PC-9 (cell line): ENCODE data around the gene NAP1L4. TPM values are rescaled to one million over a fixed set of nuclear protein-coding genes. Genes with fewer than 3 reads are reported as not detected.

Experiments used
- BruUV-seq: library from RNA; stranded (reverse); fragments of 400-500 nt; replicated peaks from 2 replicates; lab custom pipeline; 2021; lab: Mats Ljungman, UMichigan
- CTCF ChIA-PET: fragments of 300-600 bp; sonication (Branson Sonifier 250); formaldehyde crosslinking; loops from one replicate; lab custom pipeline; 2022; ENCODE audit warnings: antibody characterized with exemption; lab: Charles Lee
- POLR2A ChIA-PET: fragments of 300-600 bp; sonication (Branson Sonifier 250); formaldehyde crosslinking; loops from one replicate; lab custom pipeline; 2022; ENCODE audit warnings: antibody characterized with exemption; ENCODE audit not compliant: unreplicated experiment; lab: Charles Lee
- DNase-seq, 2 experiments: peaks; one replicate each; pipeline versions ENCODE4 v3.0.0 to v3.0.0-alpha.2; 2015 to 2022; ENCODE audit warnings: mixed read lengths in 1 of 2
- H2AFZ ChIP-seq: fragments of 200-600 bp; sonication (generic); 2 replicates; pipeline ENCODE4 v1.8.1; 2017; ENCODE audit warnings: antibody characterized with exemption
- H3F3A ChIP-seq: fragments of 200-600 bp; sonication (generic); 2 replicates; pipeline ENCODE4 v1.8.1; 2017; ENCODE audit warnings: antibody characterized with exemption, mild to moderate bottlenecking, low read depth; ENCODE audit not compliant: insufficient read depth
- H3K27ac ChIP-seq: fragments of 200-600 bp; sonication (generic); 2 replicates; pipeline ENCODE4 v1.6.1; 2016; ENCODE audit warnings: mixed run types
- H3K27me3 ChIP-seq: fragments of 200-600 bp; sonication (generic); 2 replicates; pipeline ENCODE4 v1.6.1; 2016; ENCODE audit warnings: low read depth, mixed run types; ENCODE audit not compliant: insufficient read depth
- H3K36me3 ChIP-seq: fragments of 200-600 bp; sonication (generic); 2 replicates; pipeline ENCODE4 v1.6.1; 2016; ENCODE audit warnings: low read depth, mixed run types
- H3K4me1 ChIP-seq: fragments of 200-600 bp; sonication (generic); replicated peaks from 2 replicates; pipeline ENCODE4 v1.6.1; 2016; ENCODE audit warnings: mixed run types; ENCODE audit not compliant: insufficient read depth
- H3K4me2 ChIP-seq: fragments of 200-600 bp; sonication (generic); 2 replicates; pipeline ENCODE4 v1.6.1; 2017; ENCODE audit warnings: mixed run types
- H3K4me3 ChIP-seq: fragments of 200-600 bp; sonication (generic); 2 replicates; pipeline ENCODE4 v1.6.1; 2016; ENCODE audit warnings: mixed run types
- H3K79me2 ChIP-seq: fragments of 200-600 bp; sonication (generic); 2 replicates; pipeline ENCODE4 v1.6.1; 2017; ENCODE audit warnings: low read depth, mixed run types
- H3K9me2 ChIP-seq: fragments of 200-600 bp; sonication (generic); 2 replicates; pipeline ENCODE4 v1.8.1; 2017; ENCODE audit warnings: mild to moderate bottlenecking; ENCODE audit not compliant: insufficient read depth
- H3K9me3 ChIP-seq: fragments of 200-600 bp; sonication (generic); 2 replicates; pipeline ENCODE4 v1.8.1; 2016; ENCODE audit warnings: low read depth; ENCODE audit not compliant: insufficient read depth
- H4K20me1 ChIP-seq: fragments of 200-600 bp; sonication (generic); 2 replicates; pipeline ENCODE4 v1.8.1; 2017; ENCODE audit not compliant: insufficient read depth
- CTCF ChIP-seq: fragments of 200-600 bp; sonication (generic); conservative IDR thresholded peaks from 2 replicates; pipeline ENCODE4 v1.6.1; 2017; ENCODE audit warnings: mixed run types, antibody characterized with exemption, mild to moderate bottlenecking, moderate library complexity
- EZH2 ChIP-seq: fragments of 200-600 bp; sonication (generic); IDR thresholded peaks from 2 replicates; pipeline ENCODE4 v1.8.0; 2017; ENCODE audit warnings: antibody characterized with exemption, low read depth
- intact Hi-C: fragments of 100-400 bp; cut with micrococcal nuclease; formaldehyde crosslinking; loops from one replicate; pipeline ENCODE4 v1.10.0; 2022; ENCODE audit not compliant: unreplicated experiment
- total RNA-seq: library from RNA; stranded (reverse); gene quantifications from 2 replicates; pipeline ENCODE4 v1.2.3, GENCODE V29; 2021

The NAP1L4 gene
- total RNA-seq, 1 experiment from 2014 or later: 86.7 TPM

GRCh38 chr11:2927121-2927800, 64.9 kb downstream of the NAP1L4 start:
- Histone ChIP-seq H3K27ac (peak overlapping the region; percentile 99; the same call in 1 of the 2 replicates), H3K4me3 (peak overlapping the region; percentile 81; the same call in 1 of the 2 replicates), H3K4me2 (peak overlapping the region; percentile 83), H3K9me2 (no peaks in the 10 kb centered on the region), H3K27me3 (no peaks in the 10 kb centered on the region), H4K20me1 (peaks cover 5% of the 10 kb centered on the region; the same call in 1 of the 2 replicates), H3F3A (peaks cover 5% of the 10 kb centered on the region; the same call in 1 of the 2 replicates), H3K79me2 (peaks cover 28% of the 10 kb centered on the region), H3K9me3 (no peaks in the 10 kb centered on the region), H3K36me3 (no peaks in the 10 kb centered on the region), H3K4me1 (peaks cover 36% of the 10 kb centered on the region), H2AFZ (no peak overlapping the region)
- TF ChIP-seq EZH2: no peak
- no peak for TF ChIP-seq CTCF
- BruUV-seq: no TSS peak
- DNase-seq: no peak
- POLR2A ChIA-PET: interaction anchor here (1.0 kb wide), 1 partner anchor 537 kb away, joined by 8 read pairs; no protein-coding TSS in a partner anchor
- intact Hi-C loops: no loop called here
- CTCF ChIA-PET: no interaction called here

GRCh38 chr11:2926611-2927051, 65.5 kb downstream of the NAP1L4 start:
- Histone ChIP-seq H3K27me3 (no peaks in the 10 kb centered on the region), H3K4me2 (peak overlapping the region; percentile 83; the same call in 1 of the 2 replicates), H3K36me3 (no peaks in the 10 kb centered on the region), H2AFZ (no peak overlapping the region), H3K4me1 (peaks cover 31% of the 10 kb centered on the region), H3K9me2 (no peaks in the 10 kb centered on the region), H3K27ac (no peak overlapping the region), H3K9me3 (no peaks in the 10 kb centered on the region), H3F3A (peaks cover 5% of the 10 kb centered on the region; the same call in 1 of the 2 replicates), H4K20me1 (peaks cover 5% of the 10 kb centered on the region; the same call in 1 of the 2 replicates), H3K4me3 (no peak overlapping the region), H3K79me2 (peaks cover 28% of the 10 kb centered on the region)
- CTCF ChIA-PET: no interaction called here
- TF ChIP-seq CTCF: no peak
- TF ChIP-seq EZH2: no peak
- no TSS peak for BruUV-seq
- POLR2A ChIA-PET: no interaction called here
- DNase-seq: no peak
- intact Hi-C loops: no loop called here

DNA sequence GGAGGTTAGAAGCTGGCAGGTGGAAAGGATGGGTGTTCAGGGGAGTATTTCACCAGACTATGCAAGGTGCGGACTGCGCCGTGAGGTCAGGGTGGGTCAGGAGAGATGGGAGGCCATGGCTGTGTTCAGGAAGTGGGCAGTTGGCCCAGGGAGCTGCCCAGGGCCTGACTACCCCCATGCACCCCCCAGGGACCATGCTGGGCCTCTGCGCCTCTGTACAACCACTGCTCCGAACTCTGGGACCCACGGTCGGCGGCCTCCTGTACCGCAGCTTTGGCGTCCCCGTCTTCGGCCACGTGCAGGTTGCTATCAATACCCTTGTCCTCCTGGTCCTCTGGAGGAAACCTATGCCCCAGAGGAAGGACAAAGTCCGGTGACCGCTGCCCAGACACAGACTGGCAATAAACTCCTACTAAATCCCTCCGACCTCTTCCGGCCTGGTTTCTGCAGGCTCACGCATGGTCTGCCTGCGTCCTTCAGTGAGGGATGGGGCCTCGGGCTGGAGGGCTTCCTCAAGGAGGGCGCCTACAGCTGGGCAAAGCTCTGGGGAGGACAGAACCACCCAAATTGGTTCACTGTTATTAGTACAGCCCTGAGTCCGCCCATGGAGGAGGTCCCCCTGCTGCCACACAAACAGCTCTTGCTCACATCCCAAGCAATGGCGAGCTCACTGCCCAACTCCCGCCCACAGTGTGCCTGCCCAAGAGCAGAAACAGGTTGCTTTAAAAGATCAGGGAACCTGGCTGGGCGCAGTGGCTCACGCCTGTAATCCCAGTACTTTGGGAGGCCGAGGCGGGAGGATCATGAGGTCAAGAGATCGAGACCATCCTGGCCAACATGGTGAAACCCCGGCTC, 67.1 kb downstream of the NAP1L4 start:
- Histone ChIP-seq H3F3A (peaks cover 4% of the 10 kb centered on the region; the same call in 1 of the 2 replicates), H2AFZ (no peak overlapping the region), H3K36me3 (no peaks in the 10 kb centered on the region), H4K20me1 (peaks cover 5% of the 10 kb centered on the region; the same call in 1 of the 2 replicates), H3K27ac (peak overlapping the region; percentile 35; the same call in 1 of the 2 replicates), H3K9me2 (no peaks in the 10 kb centered on the region), H3K4me2 (peak overlapping the region; percentile 57), H3K27me3 (no peaks in the 10 kb centered on the region), H3K4me1 (peaks cover 23% of the 10 kb centered on the region), H3K4me3 (no peak overlapping the region), H3K79me2 (peaks cover 28% of the 10 kb centered on the region), H3K9me3 (no peaks in the 10 kb centered on the region)
- intact Hi-C loops: no loop called here
- ChIA-PET CTCF (no interaction called here), POLR2A (interaction anchor here (0.6 kb wide), 1 partner anchor 1137 kb away, joined by 4 read pairs; no protein-coding TSS in a partner anchor)
- no TSS peak for BruUV-seq
- TF ChIP-seq EZH2 (no peak), CTCF (no peak)
- no peak for DNase-seq
